ENCODE data around the gene ZNF587.
A peak's percentile ranks its signal among the peaks of the same experiment; 100 is the strongest.
"Not testable (repeated sequence)": the region's sequence is repeated elsewhere in the genome, so short reads cannot be mapped to it uniquely, and the experiment has no call there.

ZNF587 gene

GRCh38 chr19:57817976-57818375 lies 31.7 kb upstream of the ZNF587 start:
- DNase-seq (ENCODE audit: extremely low read depth, low read depth): no peak
- TF ChIP-seq, protein P1, sequence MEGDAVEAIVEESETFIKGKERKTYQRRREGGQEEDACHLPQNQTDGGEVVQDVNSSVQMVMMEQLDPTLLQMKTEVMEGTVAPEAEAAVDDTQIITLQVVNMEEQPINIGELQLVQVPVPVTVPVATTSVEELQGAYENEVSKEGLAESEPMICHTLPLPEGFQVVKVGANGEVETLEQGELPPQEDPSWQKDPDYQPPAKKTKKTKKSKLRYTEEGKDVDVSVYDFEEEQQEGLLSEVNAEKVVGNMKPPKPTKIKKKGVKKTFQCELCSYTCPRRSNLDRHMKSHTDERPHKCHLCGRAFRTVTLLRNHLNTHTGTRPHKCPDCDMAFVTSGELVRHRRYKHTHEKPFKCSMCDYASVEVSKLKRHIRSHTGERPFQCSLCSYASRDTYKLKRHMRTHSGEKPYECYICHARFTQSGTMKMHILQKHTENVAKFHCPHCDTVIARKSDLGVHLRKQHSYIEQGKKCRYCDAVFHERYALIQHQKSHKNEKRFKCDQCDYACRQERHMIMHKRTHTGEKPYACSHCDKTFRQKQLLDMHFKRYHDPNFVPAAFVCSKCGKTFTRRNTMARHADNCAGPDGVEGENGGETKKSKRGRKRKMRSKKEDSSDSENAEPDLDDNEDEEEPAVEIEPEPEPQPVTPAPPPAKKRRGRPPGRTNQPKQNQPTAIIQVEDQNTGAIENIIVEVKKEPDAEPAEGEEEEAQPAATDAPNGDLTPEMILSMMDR (IDR thresholded peaks at IDR 0.05; ENCODE audit: low read depth, low read length, missing control alignments): no peak
- no peak overlapping the region for H3K4me3 ChIP-seq (replicated peaks; ENCODE audit: low read depth, low read length)

DNA sequence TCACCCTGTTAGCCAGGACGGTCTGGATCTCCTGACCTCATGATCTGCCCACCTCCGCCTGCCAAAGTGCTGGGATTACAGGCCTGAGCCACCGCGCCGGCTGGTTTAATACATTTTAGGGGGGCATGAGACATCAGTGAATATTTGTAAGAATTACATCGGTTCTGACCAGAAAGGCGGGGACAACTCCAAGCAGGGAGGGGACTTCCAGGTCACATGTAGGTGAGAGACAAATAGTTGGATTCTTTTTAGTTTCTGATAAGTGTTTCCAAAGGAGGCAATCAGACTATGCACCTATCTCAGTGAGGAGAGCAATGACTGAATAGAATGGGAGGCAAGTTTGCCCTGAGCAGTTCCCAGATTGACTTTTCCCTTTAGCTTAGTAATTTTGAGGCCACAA lies 31.3 kb upstream of the ZNF587 start:
- DNase-seq (ENCODE audit: extremely low read depth, low read depth): no peak
- TF ChIP-seq, protein P1 (IDR thresholded peaks at IDR 0.05; ENCODE audit: low read depth, low read length, missing control alignments): no peak
- no peak overlapping the region for H3K4me3 ChIP-seq (replicated peaks; ENCODE audit: low read depth, low read length)

DNA sequence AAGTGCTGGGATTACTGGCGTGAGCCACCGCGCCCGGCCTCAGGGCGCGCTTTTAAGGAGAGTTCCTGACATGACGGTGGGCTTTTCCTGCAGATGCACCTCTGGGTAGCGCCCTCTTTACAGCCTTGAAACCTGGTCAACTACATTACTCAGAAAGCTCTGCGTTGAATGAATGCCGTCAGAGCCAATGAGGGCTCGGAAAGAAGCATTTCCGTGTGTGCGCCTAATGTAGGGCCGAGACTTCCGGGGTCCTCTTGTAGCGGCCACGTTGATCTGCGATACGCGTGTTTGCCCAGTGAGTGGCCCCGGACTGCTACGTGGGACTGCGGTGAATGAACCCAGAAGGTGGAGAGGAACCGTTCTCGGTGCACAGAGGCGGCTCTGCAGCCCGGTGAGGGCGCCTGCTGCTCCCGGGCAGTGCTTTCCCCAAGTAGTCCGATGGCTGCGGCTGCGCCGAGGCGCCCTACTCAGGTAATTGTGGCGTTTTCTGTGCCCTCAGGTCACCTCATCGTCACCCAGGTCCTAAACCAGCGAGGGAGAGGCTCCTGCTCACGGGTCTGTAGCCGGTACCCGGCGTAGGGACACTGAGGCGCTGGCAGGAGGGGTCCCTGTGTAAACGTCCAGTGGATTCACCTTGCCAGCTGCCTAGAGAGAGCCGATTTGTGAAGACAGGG lies 30.0 kb upstream of the ZNF587 start:
- H3K4me3 ChIP-seq (replicated peaks; ENCODE audit: low read depth, low read length): peak overlapping the region; percentile 100
- DNase-seq (ENCODE audit: extremely low read depth, low read depth): peak; percentile 88
- TF ChIP-seq, protein P1 (IDR thresholded peaks at IDR 0.05; ENCODE audit: low read depth, low read length, missing control alignments): no peak

GRCh38 chr19:57820599-57820998 lies 29.1 kb upstream of the ZNF587 start:
- H3K4me3 ChIP-seq (replicated peaks; ENCODE audit: low read depth, low read length): peak overlapping the region; percentile 100
- TF ChIP-seq, protein P1 (IDR thresholded peaks at IDR 0.05; ENCODE audit: low read depth, low read length, missing control alignments): no peak
- DNase-seq (ENCODE audit: extremely low read depth, low read depth): no peak

- H3K4me3 ChIP-seq (replicated peaks; ENCODE audit: low read depth, low read length): peak overlapping the region; percentile 100
- DNase-seq (ENCODE audit: extremely low read depth, low read depth): not testable (repeated sequence)
These were observed 28.6 kb upstream of the ZNF587 start for GRCh38 chr19:57821095-57821494.

DNA sequence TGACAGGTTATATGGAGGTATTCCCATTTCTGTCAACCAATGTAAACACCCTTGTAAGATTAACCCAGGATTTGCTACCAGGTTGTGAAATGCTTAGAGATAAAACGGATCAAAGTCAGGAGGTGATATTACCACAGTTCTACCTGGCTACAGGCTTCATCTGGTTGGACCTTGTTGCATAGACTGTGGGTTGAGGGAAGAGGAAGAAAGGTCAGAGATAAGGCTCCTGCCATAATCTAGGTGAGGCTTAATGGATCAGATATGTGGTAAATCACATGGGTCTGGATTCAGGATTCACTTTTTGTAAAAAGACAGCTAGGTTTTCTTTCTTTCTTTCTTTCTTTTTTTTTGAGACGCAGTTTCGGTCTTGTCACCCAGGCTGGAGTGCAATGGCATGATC lies 28.2 kb upstream of the ZNF587 start:
- H3K4me3 ChIP-seq (replicated peaks; ENCODE audit: low read depth, low read length): 0 out of 2 replicates have a peak overlapping the region, but pooled peaks have one; percentile 4
- not testable (repeated sequence) for DNase-seq (ENCODE audit: extremely low read depth, low read depth)

GRCh38 chr19:57823155-57823554 lies 26.5 kb upstream of the ZNF587 start:
- not testable (repeated sequence) for DNase-seq (ENCODE audit: extremely low read depth, low read depth)
- H3K4me3 ChIP-seq (replicated peaks; ENCODE audit: low read depth, low read length): 0 out of 2 replicates have a peak overlapping the region, but pooled peaks have one; percentile 3

DNA sequence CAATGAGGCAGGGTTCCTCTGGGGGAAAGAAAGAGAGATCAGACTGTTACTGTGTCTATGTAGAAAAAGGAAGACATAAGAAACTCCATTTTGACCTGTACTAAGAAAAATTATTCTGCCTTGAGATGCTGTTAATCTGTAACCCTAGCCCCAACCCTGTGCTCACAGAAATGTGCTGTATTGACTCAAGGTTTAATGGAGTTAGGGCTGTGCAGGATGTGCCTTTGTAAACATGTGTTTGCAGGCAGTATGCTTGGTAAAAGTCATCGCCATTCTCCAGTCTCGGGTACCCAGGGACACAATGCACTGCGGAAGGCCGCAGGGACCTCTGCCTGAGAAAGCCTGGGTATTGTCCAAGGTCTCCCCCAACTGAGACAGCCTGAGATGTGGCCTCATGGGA lies 26.1 kb upstream of the ZNF587 start:
- DNase-seq (ENCODE audit: extremely low read depth, low read depth); H3K4me3 ChIP-seq (replicated peaks; ENCODE audit: low read depth, low read length): not testable (repeated sequence)

GRCh38 chr19:57825511-57825910 lies 24.1 kb upstream of the ZNF587 start:
- DNase-seq (ENCODE audit: extremely low read depth, low read depth): no peak
- TF ChIP-seq, protein P1 (IDR thresholded peaks at IDR 0.05; ENCODE audit: low read depth, low read length, missing control alignments): no peak
- no peak overlapping the region for H3K4me3 ChIP-seq (replicated peaks; ENCODE audit: low read depth, low read length)
